Measurements from ENCODE around the gene GNA15. TPM values are rescaled to one million over a fixed set of nuclear protein-coding genes. Genes with fewer than 3 reads are reported as not detected.

The GNA15 gene
- total and polyA plus RNA-seq, 2 of the 8 experiments (the other 6 are each of a cell fraction or from before 2014, with no cell fraction given) = 0.26 to 0.45 TPM

DNA sequence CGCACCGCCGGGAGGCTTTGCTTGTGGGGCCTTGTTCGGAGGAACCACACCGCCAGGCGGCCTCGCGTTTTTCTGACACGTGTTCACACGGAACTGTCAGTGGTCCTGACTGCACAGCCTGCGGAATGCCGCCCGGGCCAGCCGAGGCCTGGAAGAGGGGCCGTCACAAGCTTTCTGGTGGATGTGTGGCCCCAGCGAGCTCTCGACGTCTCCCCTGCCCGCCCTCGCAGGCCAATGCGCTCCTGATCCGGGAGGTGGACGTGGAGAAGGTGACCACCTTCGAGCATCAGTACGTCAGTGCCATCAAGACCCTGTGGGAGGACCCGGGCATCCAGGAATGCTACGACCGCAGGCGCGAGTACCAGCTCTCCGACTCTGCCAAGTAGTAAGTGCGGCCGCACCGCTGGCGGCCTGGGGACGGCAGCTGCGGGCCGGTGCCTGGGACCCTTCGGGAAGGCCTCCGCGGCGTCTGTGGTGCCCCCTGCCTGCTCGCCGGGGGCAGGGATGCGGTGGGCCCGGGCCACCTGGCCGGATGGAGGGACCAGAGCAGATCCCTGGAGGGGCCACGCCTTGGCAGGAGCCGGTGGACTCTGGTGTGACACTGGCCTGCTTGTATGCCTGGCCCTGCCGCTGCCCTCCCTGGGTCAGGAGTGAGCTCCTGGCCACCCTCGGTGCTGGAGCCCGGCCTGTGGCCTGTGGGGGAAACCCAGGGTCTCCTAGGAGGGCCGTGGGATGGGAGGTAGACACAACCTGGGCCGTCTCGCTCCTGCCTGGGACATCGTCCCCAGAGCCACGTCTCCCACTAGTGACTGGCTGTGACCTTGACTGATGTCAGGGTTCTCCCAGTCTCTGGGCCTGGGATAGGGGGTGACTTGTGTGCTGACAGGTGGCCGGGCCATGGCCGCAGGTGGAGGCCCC is 22.5 kb upstream of the GNA15 start:
- H3K9me3 ChIP-seq (ENCODE audit: insufficient read depth in 2 of 2, low read depth in 1 of 2, low read length in 1 of 2) = no peaks in the 10 kb centered on the region
- no peak for TF ChIP-seq SIX5 (IDR thresholded peaks at IDR 0.05; ENCODE audit: low read depth, low read length)
- TF ChIP-seq POLR2AphosphoS5 (IDR thresholded peaks at IDR 0.05; ENCODE audit: low read depth, low read length) = no peak
- TF ChIP-seq, protein P1, sequence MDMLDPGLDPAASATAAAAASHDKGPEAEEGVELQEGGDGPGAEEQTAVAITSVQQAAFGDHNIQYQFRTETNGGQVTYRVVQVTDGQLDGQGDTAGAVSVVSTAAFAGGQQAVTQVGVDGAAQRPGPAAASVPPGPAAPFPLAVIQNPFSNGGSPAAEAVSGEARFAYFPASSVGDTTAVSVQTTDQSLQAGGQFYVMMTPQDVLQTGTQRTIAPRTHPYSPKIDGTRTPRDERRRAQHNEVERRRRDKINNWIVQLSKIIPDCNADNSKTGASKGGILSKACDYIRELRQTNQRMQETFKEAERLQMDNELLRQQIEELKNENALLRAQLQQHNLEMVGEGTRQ (IDR thresholded peaks at IDR 0.05; ENCODE audit: low read length) = no peak
- TF ChIP-seq, protein P2, sequence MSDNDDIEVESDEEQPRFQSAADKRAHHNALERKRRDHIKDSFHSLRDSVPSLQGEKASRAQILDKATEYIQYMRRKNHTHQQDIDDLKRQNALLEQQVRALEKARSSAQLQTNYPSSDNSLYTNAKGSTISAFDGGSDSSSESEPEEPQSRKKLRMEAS (IDR thresholded peaks at IDR 0.05) = peak; percentile 78
- TF ChIP-seq SRF (IDR thresholded peaks at IDR 0.05; ENCODE audit: low read depth, low read length) = no peak
- TF ChIP-seq KDM4A (IDR thresholded peaks at IDR 0.05; ENCODE audit: low read depth, low read length, severe bottlenecking) = no peak
- no peak for TF ChIP-seq EGR1 (IDR thresholded peaks at IDR 0.05; ENCODE audit: borderline replicate concordance, low read depth, low read length)
- TF ChIP-seq CBX5 (IDR thresholded peaks at IDR 0.05; ENCODE audit: low read depth, low read length) = no peak
- no peak for TF ChIP-seq EZH2 (IDR thresholded peaks at IDR 0.05; ENCODE audit: low read depth, low read length, severe bottlenecking)
- TF ChIP-seq YY1 (IDR thresholded peaks at IDR 0.05; ENCODE audit: low read depth, low read length) = no peak

More for the DNA sequence above, 22.5 kb upstream of the GNA15 start:
- Histone ChIP-seq H2BK12ac (ENCODE audit: low read depth, low read length) (no peak overlapping the region), H3K27ac (ENCODE audit: low read depth, low read length) (no peak overlapping the region), H2AK5ac (ENCODE audit: low read depth, low read length) (no peak overlapping the region), H3K4me1 (replicated peaks in 1 of 4; ENCODE audit: control insufficient read depth in 3 of 4, insufficient read depth in 4 of 4, low read length in 3 of 4) (peaks cover 0 to 14% (median 6%) of the 10 kb centered on the region in 4 experiments; a peak in 4 of 7 replicates), H4K91ac (replicated peaks; ENCODE audit: insufficient read length, low read length) (no peak overlapping the region), H3K23me2 (ENCODE audit: low read depth, low read length) (no peaks in the 10 kb centered on the region), H2BK15ac (ENCODE audit: low read length) (no peak overlapping the region), H2BK20ac (ENCODE audit: low read length) (no peak overlapping the region), H3K4me3 (ENCODE audit: extremely low read depth in 1 of 4, insufficient read depth in 2 of 4, low read depth in 3 of 4, low read length in 4 of 4) (no peak overlapping the region), H3K79me2 (ENCODE audit: control insufficient read depth in 1 of 2, insufficient read depth in 2 of 2, low read length in 2 of 2) (peaks cover 0 to 9% of the 10 kb centered on the region in 2 experiments; a peak in 1 of 4 replicates), H4K5ac (ENCODE audit: insufficient read length, low read depth, low read length) (no peak overlapping the region), H3K23ac (ENCODE audit: insufficient read length) (no peak overlapping the region), H3K79me1 (ENCODE audit: low read depth, low read length) (peaks cover 3% of the 10 kb centered on the region; the same call in 1 of the 2 replicates), H3K56ac (replicated peaks; ENCODE audit: insufficient read length, low read depth, low read length) (no peak overlapping the region), H3K9ac (replicated peaks in 1 of 4; ENCODE audit: extremely low read depth in 1 of 4, low read depth in 3 of 4, low read length in 3 of 4) (no peak overlapping the region; a peak in 2 of 7 replicates), H3K27me3 (replicated peaks in 1 of 4; ENCODE audit: control insufficient read depth in 3 of 4, extremely low read depth in 1 of 4, insufficient read depth in 3 of 4, low read length in 3 of 4) (peaks cover 0 to 2% (median 0%) of the 10 kb centered on the region in 4 experiments; a peak in 1 of 7 replicates), H3K4ac (replicated peaks; ENCODE audit: insufficient read length, low read depth, low read length) (no peak overlapping the region), H2BK5ac (ENCODE audit: low read depth, low read length) (no peak overlapping the region; the same call in none of the 2 replicates), H3K14ac (ENCODE audit: insufficient read length) (no peak overlapping the region), H3K4me2 (ENCODE audit: insufficient read depth in 1 of 2, low read depth in 2 of 2, low read length in 2 of 2) (no peak overlapping the region), H2BK120ac (replicated peaks; ENCODE audit: low read depth, low read length) (no peak overlapping the region), H3K36me3 (ENCODE audit: control insufficient read depth in 2 of 4, insufficient read depth in 4 of 4, low read length in 3 of 4) (no peaks in the 10 kb centered on the region), H4K8ac (ENCODE audit: extremely low read depth, insufficient read depth, low read length) (peak overlapping the region; percentile 14; the same call in 1 of the 2 replicates), H2AFZ (ENCODE audit: low read length) (no peak overlapping the region), H4K20me1 (replicated peaks in 1 of 2; ENCODE audit: control insufficient read depth in 1 of 2, insufficient read depth in 2 of 2, low read length in 2 of 2) (peaks cover 3 to 5% of the 10 kb centered on the region in 2 experiments), H3K18ac (ENCODE audit: extremely low read depth, low read length) (no peak overlapping the region)
- no peak for FAIRE-seq
- ChIA-PET CTCF (ENCODE audit: partially characterized antibody) (interaction anchor here (0.9 to 20.0 kb wide), 7 partner anchors 10 to 154 kb away, joined by 3 to 339 read pairs (median 32); no protein-coding TSS in a partner anchor), POLR2A (ENCODE audit: partially characterized antibody) (no interaction called here)
- DNase-seq (ENCODE audit: low read depth in 1 of 2, low spot score in 2 of 2) = no peak
- 84% methylated on average over 47 of the region's 59 CpGs; no CpG with 5 or more reads in 1 of the 2 experiments for WGBS, 2 experiments (ENCODE audit: extremely low coverage in 1 of 2, insufficient coverage in 1 of 2, insufficient read length in 1 of 2, insufficient replicate concordance in 2 of 2, low coverage in 1 of 2, low lambda C conversion rate in 2 of 2, missing lambda C conversion rate in 1 of 2)
